ENCODE results near the gene KRTAP4-11.

- TF ChIP-seq, protein P1, sequence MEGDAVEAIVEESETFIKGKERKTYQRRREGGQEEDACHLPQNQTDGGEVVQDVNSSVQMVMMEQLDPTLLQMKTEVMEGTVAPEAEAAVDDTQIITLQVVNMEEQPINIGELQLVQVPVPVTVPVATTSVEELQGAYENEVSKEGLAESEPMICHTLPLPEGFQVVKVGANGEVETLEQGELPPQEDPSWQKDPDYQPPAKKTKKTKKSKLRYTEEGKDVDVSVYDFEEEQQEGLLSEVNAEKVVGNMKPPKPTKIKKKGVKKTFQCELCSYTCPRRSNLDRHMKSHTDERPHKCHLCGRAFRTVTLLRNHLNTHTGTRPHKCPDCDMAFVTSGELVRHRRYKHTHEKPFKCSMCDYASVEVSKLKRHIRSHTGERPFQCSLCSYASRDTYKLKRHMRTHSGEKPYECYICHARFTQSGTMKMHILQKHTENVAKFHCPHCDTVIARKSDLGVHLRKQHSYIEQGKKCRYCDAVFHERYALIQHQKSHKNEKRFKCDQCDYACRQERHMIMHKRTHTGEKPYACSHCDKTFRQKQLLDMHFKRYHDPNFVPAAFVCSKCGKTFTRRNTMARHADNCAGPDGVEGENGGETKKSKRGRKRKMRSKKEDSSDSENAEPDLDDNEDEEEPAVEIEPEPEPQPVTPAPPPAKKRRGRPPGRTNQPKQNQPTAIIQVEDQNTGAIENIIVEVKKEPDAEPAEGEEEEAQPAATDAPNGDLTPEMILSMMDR (IDR thresholded peaks at IDR 0.05): no peak
- TF ChIP-seq IRF2 (CRISPR knock-in tag; IDR thresholded peaks at IDR 0.05; ENCODE audit: borderline replicate concordance, low read depth) (no peak), MLX (CRISPR knock-in tag; IDR thresholded peaks at IDR 0.05) (no peak)
Measured at GRCh38 chr17:41098042-41098441, 20.1 kb downstream of the KRTAP4-11 start, which contains the start of gene KRTAP4-8.

All from WTC11 (cell line).